Endodermal cell (in vitro differentiated cells): ENCODE measurements around the gene RYR3. TPM values are rescaled to one million over a fixed set of nuclear protein-coding genes. Genes with fewer than 3 reads are reported as not detected.

Source experiments
- DNase-seq: peaks from one replicate; pipeline ENCODE4 v3.0.0-alpha.2; 2017
- H3K27ac ChIP-seq: 2 replicates; pipeline ENCODE4 v1.5.1; 2013; ENCODE audit warnings: mild to moderate bottlenecking, low read depth, low read length, moderate library complexity
- H3K27me3 ChIP-seq: 2 replicates; pipeline ENCODE4 v1.6.1; 2013; ENCODE audit warnings: mild to moderate bottlenecking, low read length, moderate library complexity; ENCODE audit not compliant: insufficient read depth, control insufficient read depth, poor library complexity, severe bottlenecking
- H3K36me3 ChIP-seq: 2 replicates; pipeline ENCODE4 v1.7.0; 2013; ENCODE audit warnings: mild to moderate bottlenecking, low read length, moderate library complexity; ENCODE audit not compliant: control insufficient read depth, insufficient read depth
- H3K4me1 ChIP-seq: one replicate; pipeline ENCODE4 v1.7.0; 2013; ENCODE audit warnings: low read length; ENCODE audit not compliant: control insufficient read depth, insufficient read depth
- H3K4me3 ChIP-seq: 2 replicates; pipeline ENCODE4 v1.5.1; 2013; ENCODE audit warnings: mild to moderate bottlenecking, low read length, moderate library complexity
- H3K9ac ChIP-seq: 2 replicates; pipeline ENCODE4 v1.6.1; 2013; ENCODE audit warnings: mild to moderate bottlenecking, low read length, moderate library complexity; ENCODE audit not compliant: poor library complexity, severe bottlenecking; ENCODE audit errors: extremely low read depth
- H3K9me3 ChIP-seq: 2 replicates; pipeline ENCODE4 v1.6.1; 2013; ENCODE audit warnings: mild to moderate bottlenecking, low read length, moderate library complexity; ENCODE audit not compliant: control insufficient read depth
- H3K27ac Mint-ChIP-seq: 2 replicates; pipeline ENCODE4 v1.8.0; 2020; ENCODE audit warnings: mixed read lengths
- H3K27me3 Mint-ChIP-seq: 2 replicates; pipeline ENCODE4 v1.8.0; 2021; ENCODE audit warnings: mild to moderate bottlenecking, mixed read lengths; ENCODE audit not compliant: insufficient read depth
- H3K36me3 Mint-ChIP-seq: 2 replicates; pipeline ENCODE4 v1.8.0; 2020; ENCODE audit warnings: low read depth, mixed read lengths
- H3K4me1 Mint-ChIP-seq: 2 replicates; pipeline ENCODE4 v1.8.0; 2020; ENCODE audit warnings: mixed read lengths
- H3K4me3 Mint-ChIP-seq: 2 replicates; pipeline ENCODE4 v1.8.0; 2020; ENCODE audit warnings: mild to moderate bottlenecking, moderate library complexity, mixed read lengths
- H3K9me3 Mint-ChIP-seq: 2 replicates; pipeline ENCODE4 v1.8.0; 2020; ENCODE audit warnings: mild to moderate bottlenecking, mixed read lengths
- WGBS, 2 experiments: methylation state at CpG; one replicate each; pipeline versions ENCODE4 v1.1.5 to v1.1.7; 2013; ENCODE audit warnings: missing lambda C conversion rate in 2 of 2, mixed read lengths in 1 of 2; ENCODE audit not compliant: insufficient coverage in 1 of 2, insufficient read length in 1 of 2; 5-methylcytosine and 5-hydroxymethylcytosine counted together
- total RNA-seq, 2 donors: library from RNA; stranded (reverse); fragmentation: NEBNext Ultra II Directional in 1 of 2; extraction: Animal tissue kit (Norgen Biotek cat#: 25700) in 1 of 2; gene quantifications; 2 replicates in 1 of 2; 3 replicates in 1 of 2; pipeline ENCODE4 v1.2.1, GENCODE V29; 2021
- TF ChIP-seq, protein P1 (sequence below): fragments of 200-600 bp; sonication (generic); conservative IDR thresholded peaks from 2 replicates; pipeline ENCODE4 v1.5.0; 2021; ENCODE audit warnings: antibody characterized with exemption, mild to moderate bottlenecking

The RYR3 gene
- total RNA-seq, 2 donors from 2014 or later, result 0.71 to 1.4 TPM

DNA sequence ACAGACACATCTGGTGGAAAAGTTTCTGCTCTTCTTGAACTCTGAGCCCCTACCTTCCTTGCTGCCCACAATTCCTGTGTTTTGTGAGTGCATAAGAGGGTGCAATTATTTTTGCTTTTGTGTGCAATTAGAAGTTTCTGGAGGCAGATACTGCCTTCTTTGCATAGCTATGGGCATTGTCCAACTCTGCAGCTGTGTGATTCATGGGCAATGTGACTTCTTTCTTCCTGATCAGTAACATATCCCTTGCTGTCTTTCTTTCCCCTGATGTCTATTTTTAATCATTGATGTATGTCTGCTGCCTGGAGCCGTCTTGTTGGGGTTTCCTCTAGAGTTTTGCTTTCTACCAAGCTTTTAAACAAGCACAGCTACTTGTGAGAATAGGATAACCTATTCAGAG lies 336.0 kb downstream of the RYR3 start:
- Histone ChIP-seq H3K4me1 (no peaks in the 10 kb centered on the region), H3K9ac (no peak overlapping the region), H3K4me3 (no peak overlapping the region), H3K9me3 (no peaks in the 10 kb centered on the region), H3K36me3 (no peaks in the 10 kb centered on the region), H3K27me3 (no peaks in the 10 kb centered on the region), H3K27ac (no peak overlapping the region)
- Mint-ChIP-seq H3K4me1 (no peaks in the 10 kb centered on the region), H3K9me3 (no peaks in the 10 kb centered on the region), H3K4me3 (no peak overlapping the region), H3K36me3 (no peaks in the 10 kb centered on the region), H3K27ac (no peak overlapping the region), H3K27me3 (no peaks in the 10 kb centered on the region)
- TF ChIP-seq, protein P1, sequence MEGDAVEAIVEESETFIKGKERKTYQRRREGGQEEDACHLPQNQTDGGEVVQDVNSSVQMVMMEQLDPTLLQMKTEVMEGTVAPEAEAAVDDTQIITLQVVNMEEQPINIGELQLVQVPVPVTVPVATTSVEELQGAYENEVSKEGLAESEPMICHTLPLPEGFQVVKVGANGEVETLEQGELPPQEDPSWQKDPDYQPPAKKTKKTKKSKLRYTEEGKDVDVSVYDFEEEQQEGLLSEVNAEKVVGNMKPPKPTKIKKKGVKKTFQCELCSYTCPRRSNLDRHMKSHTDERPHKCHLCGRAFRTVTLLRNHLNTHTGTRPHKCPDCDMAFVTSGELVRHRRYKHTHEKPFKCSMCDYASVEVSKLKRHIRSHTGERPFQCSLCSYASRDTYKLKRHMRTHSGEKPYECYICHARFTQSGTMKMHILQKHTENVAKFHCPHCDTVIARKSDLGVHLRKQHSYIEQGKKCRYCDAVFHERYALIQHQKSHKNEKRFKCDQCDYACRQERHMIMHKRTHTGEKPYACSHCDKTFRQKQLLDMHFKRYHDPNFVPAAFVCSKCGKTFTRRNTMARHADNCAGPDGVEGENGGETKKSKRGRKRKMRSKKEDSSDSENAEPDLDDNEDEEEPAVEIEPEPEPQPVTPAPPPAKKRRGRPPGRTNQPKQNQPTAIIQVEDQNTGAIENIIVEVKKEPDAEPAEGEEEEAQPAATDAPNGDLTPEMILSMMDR, result no peak
- no peak for DNase-seq
- WGBS, 2 experiments, result 79% methylated on average over 1 of the region's 1 CpG; no CpG with 5 or more reads in 1 of the 2 experiments

DNA sequence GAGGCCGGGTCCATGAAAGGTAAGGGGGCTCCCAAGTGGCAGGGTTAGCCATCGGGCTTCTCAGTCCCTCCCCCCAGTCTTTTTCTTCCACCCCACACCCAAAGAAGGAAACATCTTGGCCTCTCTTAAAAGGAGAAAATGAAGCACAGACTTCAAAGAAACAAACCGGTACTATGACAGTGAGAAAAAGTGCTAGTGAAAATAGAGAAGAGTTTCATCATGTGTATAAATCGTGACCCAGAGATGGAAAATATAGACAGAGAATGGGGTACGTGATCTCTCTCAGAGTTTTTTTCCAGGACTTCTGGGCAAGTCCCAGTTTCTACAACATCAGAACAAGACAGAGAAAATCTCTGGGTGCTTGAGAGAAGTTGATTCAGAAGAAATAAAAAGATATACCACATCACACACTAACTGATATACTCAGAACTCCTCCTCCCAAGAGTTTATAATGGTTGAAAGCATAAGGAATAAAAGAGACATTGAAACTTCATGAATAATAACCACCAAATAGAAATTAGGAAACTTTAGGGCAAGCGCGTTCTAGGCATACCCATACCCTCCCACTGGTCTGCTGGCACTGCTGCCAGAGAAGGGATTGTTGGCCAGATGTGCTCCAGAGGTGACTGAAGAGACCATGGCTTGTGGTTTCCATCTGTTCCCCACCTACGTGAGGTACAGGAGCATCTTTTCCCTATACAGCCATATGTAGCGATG lies 338.6 kb downstream of the RYR3 start:
- 94 to 97% methylated on average over 6 to 9 of the region's 9 CpGs for WGBS, 2 experiments
- no peaks in the 10 kb centered on the region for H3K9me3 ChIP-seq
- TF ChIP-seq, protein P1, result no peak
- Mint-ChIP-seq H3K36me3 (no peaks in the 10 kb centered on the region), H3K27me3 (no peaks in the 10 kb centered on the region), H3K27ac (no peak overlapping the region), H3K4me1 (no peaks in the 10 kb centered on the region), H3K4me3 (no peak overlapping the region), H3K9me3 (no peaks in the 10 kb centered on the region)
- H3K4me1 ChIP-seq, result no peaks in the 10 kb centered on the region
- H3K27ac ChIP-seq, result no peak overlapping the region
- no peak overlapping the region for H3K9ac ChIP-seq
- no peak overlapping the region for H3K4me3 ChIP-seq
- no peak for DNase-seq
- H3K36me3 ChIP-seq, result no peaks in the 10 kb centered on the region
- H3K27me3 ChIP-seq, result no peaks in the 10 kb centered on the region

DNA sequence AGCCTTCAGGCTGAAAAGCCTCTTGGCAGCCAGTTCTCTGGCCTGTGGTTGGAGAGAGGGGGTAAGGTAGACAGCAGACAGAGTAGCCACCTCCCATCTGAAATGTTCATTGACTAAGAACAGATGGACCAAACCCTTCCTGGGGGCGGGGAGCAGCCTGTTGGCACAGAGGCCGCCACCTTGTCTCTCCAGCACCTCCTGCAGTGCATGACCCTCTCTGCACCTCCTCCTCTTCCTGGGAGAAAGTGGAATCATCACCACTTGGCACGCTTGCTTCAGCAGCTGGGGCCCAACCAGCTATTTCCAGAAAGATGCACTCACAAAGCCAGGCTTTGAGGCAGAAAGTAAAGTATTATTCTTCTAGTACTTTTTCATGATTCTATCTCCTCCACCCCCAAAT lies 344.1 kb downstream of the RYR3 start:
- Histone ChIP-seq H3K27me3 (no peaks in the 10 kb centered on the region), H3K9me3 (no peaks in the 10 kb centered on the region), H3K27ac (no peak overlapping the region), H3K9ac (no peak overlapping the region), H3K4me3 (no peak overlapping the region), H3K4me1 (no peaks in the 10 kb centered on the region), H3K36me3 (no peaks in the 10 kb centered on the region)
- no peaks in the 10 kb centered on the region for H3K36me3 Mint-ChIP-seq
- H3K27ac Mint-ChIP-seq, result no peak overlapping the region
- WGBS, 2 experiments, result 83 to 92% methylated on average over 2 to 3 of the region's 3 CpGs
- TF ChIP-seq, protein P1, result peak; percentile 54
- no peaks in the 10 kb centered on the region for H3K4me1 Mint-ChIP-seq
- peak; percentile 53 for DNase-seq
- H3K4me3 Mint-ChIP-seq, result no peak overlapping the region
- no peaks in the 10 kb centered on the region for H3K9me3 Mint-ChIP-seq
- H3K27me3 Mint-ChIP-seq, result no peaks in the 10 kb centered on the region
